ENCODE data around the gene PHF21B.

DNA sequence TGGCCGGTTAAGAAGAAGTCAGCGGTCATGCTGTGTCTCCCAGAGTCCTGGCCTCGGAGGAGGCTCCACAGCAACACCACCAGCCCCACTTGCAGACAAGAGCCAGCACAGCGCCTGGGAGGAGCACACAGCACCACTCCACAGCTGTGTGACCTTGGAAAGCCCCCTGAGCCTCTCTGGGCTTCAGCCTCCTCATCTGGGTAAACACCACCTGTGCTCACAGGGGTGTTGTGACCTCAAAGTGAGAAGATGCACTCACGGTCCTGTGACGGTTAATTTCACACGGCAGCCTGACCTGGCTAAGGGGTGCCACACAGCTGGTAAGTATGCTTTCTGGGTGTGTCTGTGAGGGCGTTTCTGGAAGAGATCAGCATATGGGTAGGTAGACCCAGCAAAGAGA is 54.7 kb downstream of the PHF21B start:
- TF ChIP-seq, protein P1, sequence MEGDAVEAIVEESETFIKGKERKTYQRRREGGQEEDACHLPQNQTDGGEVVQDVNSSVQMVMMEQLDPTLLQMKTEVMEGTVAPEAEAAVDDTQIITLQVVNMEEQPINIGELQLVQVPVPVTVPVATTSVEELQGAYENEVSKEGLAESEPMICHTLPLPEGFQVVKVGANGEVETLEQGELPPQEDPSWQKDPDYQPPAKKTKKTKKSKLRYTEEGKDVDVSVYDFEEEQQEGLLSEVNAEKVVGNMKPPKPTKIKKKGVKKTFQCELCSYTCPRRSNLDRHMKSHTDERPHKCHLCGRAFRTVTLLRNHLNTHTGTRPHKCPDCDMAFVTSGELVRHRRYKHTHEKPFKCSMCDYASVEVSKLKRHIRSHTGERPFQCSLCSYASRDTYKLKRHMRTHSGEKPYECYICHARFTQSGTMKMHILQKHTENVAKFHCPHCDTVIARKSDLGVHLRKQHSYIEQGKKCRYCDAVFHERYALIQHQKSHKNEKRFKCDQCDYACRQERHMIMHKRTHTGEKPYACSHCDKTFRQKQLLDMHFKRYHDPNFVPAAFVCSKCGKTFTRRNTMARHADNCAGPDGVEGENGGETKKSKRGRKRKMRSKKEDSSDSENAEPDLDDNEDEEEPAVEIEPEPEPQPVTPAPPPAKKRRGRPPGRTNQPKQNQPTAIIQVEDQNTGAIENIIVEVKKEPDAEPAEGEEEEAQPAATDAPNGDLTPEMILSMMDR (IDR thresholded peaks at IDR 0.05) = no peak
- no peak for TF ChIP-seq POLR2AphosphoS5 (IDR thresholded peaks at IDR 0.05)

Data from sigmoid colon (tissue), 4 donors.